Testis (tissue), 3 donors: ENCODE results near the gene IFNGR2. TPM values are rescaled to one million over a fixed set of nuclear protein-coding genes. Genes with fewer than 3 reads are reported as not detected.

ENCODE experiments used
- DNase-seq: peaks from one replicate; pipeline ENCODE4 v3.0.0-alpha.2; 2019
- H3K27ac ChIP-seq, 2 donors: fragments of 200-600 bp; sonication (generic); one replicate each; pipeline ENCODE4 v1.5.1; 2019
- H3K27me3 ChIP-seq: fragments of 200-600 bp; sonication (generic); one replicate; pipeline ENCODE4 v1.5.1; 2019
- H3K36me3 ChIP-seq: fragments of 200-600 bp; sonication (generic); one replicate; pipeline ENCODE4 v1.5.1; 2017; ENCODE audit warnings: low read depth; ENCODE audit errors: missing control alignments
- H3K4me1 ChIP-seq: fragments of 200-600 bp; sonication (generic); one replicate; pipeline ENCODE4 v1.5.1; 2019
- H3K4me3 ChIP-seq, 2 donors: fragments of 200-600 bp; sonication (generic); one replicate each; pipeline ENCODE4 v1.5.1; 2017 to 2019
- H3K9me3 ChIP-seq: fragments of 200-600 bp; sonication (generic); one replicate; pipeline ENCODE4 v1.5.1; 2017
- CTCF ChIP-seq, 3 experiments: fragments of 450-650 bp in 2 of 3; fragments of 200-600 bp in 1 of 3; sonication (generic) in 1 of 3; IDR thresholded peaks; one replicate each; pipeline ENCODE4 v1.5.1; 2016 to 2019; ENCODE audit warnings: antibody characterized with exemption in 3 of 3, mild to moderate bottlenecking in 2 of 3, moderate library complexity in 1 of 3
- POLR2A ChIP-seq: fragments of 450-650 bp; IDR thresholded peaks from one replicate; pipeline ENCODE4 v1.6.1; 2017; ENCODE audit warnings: antibody characterized with exemption, mild to moderate bottlenecking, moderate library complexity
- WGBS, 2 donors: methylation state at CpG; one replicate each; pipeline ENCODE4 v1.1.5; 2018; 5-methylcytosine and 5-hydroxymethylcytosine counted together
- intact Hi-C: fragments of 100-400 bp; cut with DNase I; formaldehyde crosslinking; loops from one replicate; pipeline ENCODE4 v1.15.1; 2023; ENCODE audit warnings: low total_unique reads
- polyA plus RNA-seq: library from polyadenylated mRNA; stranded (reverse); fragments of 350-450 nt; fragmentation: Illumina TruSeq; extraction: RNeasy Lipid Tissue Mini Kit (QIAGEN cat#74804); gene quantifications from one replicate; pipeline ENCODE4 v1.2.3, GENCODE V29; 2014; ENCODE audit warnings: low read depth, low replicate concordance; ENCODE audit not compliant: insufficient read depth
- total RNA-seq, 2 donors: library from RNA; depleted of rRNA; stranded (reverse); fragments of >200 nt; gene quantifications; one replicate each; pipeline ENCODE4 v1.2.3, GENCODE V29; 2016

Gene IFNGR2
- total and polyA plus RNA-seq, 3 donors from 2014 or later = 87.6 to 108 (median 91.9) TPM

GRCh38 chr21:33451634-33452071 lies 48.4 kb downstream of the IFNGR2 start:
- intact Hi-C loops = no loop called here
- no peak overlapping the region for H3K27ac ChIP-seq
- WGBS, 2 donors = 85 to 96% methylated on average over 1 of the region's 1 CpG

GRCh38 chr21:33452362-33452761 lies 49.1 kb downstream of the IFNGR2 start:
- Histone ChIP-seq H3K36me3 (no peaks in the 10 kb centered on the region), H3K4me3 (no peak overlapping the region), H3K9me3 (no peaks in the 10 kb centered on the region), H3K27ac (no peak overlapping the region), H3K4me1 (no peaks in the 10 kb centered on the region), H3K27me3 (no peaks in the 10 kb centered on the region)
- DNase-seq = no peak
- intact Hi-C loops = no loop called here
- TF ChIP-seq POLR2A = no peak
- no peak for TF ChIP-seq CTCF (IDR thresholded peaks at IDR 0.05)
- 86 to 90% methylated on average over 3 of the region's 3 CpGs for WGBS, 2 donors

More at GRCh38 chr21:33451634-33452071, 48.4 kb downstream of the IFNGR2 start:
- no peaks in the 10 kb centered on the region for H3K27me3 ChIP-seq
- no peak for DNase-seq
- TF ChIP-seq CTCF (IDR thresholded peaks at IDR 0.05) (no peak), POLR2A (no peak)
- H3K4me3 ChIP-seq = no peak overlapping the region
- no peaks in the 10 kb centered on the region for H3K4me1 ChIP-seq
- no peaks in the 10 kb centered on the region for H3K36me3 ChIP-seq
- no peaks in the 10 kb centered on the region for H3K9me3 ChIP-seq

GRCh38 chr21:33455686-33456446 lies 52.7 kb downstream of the IFNGR2 start:
- no peaks in the 10 kb centered on the region for H3K9me3 ChIP-seq
- DNase-seq = no peak
- H3K27ac ChIP-seq = no peak overlapping the region
- H3K27me3 ChIP-seq = no peaks in the 10 kb centered on the region
- no peaks in the 10 kb centered on the region for H3K4me1 ChIP-seq
- intact Hi-C loops = no loop called here
- H3K4me3 ChIP-seq = no peak overlapping the region
- H3K36me3 ChIP-seq = no peaks in the 10 kb centered on the region
- WGBS, 2 donors = 71 to 75% methylated on average over 6 of the region's 6 CpGs
- TF ChIP-seq CTCF (IDR thresholded peaks at IDR 0.05) (no peak), POLR2A (no peak)

- no peaks in the 10 kb centered on the region for H3K36me3 ChIP-seq
- WGBS, 2 donors = 93 to 98% methylated on average over 3 of the region's 3 CpGs
Measured at GRCh38 chr21:33458861-33459260, 55.6 kb downstream of the IFNGR2 start.

More at GRCh38 chr21:33458861-33459260, 55.6 kb downstream of the IFNGR2 start:
- DNase-seq = no peak
- intact Hi-C loops = no loop called here
- Histone ChIP-seq H3K9me3 (no peaks in the 10 kb centered on the region), H3K4me1 (no peaks in the 10 kb centered on the region), H3K27ac (no peak overlapping the region), H3K4me3 (no peak overlapping the region), H3K27me3 (no peaks in the 10 kb centered on the region)
- no peak for TF ChIP-seq POLR2A
- no peak for TF ChIP-seq CTCF (IDR thresholded peaks at IDR 0.05)
